HG03457 (cell line): ENCODE results near the gene ZNF300.
"Not testable (repeated sequence)": the region's sequence is repeated elsewhere in the genome, so short reads cannot be mapped to it uniquely, and the experiment has no call there.

Source experiments
- ATAC-seq: cut with Tn5 transposase; IDR thresholded peaks from one replicate; pipeline ENCODE4 v1.9.1; 2021; ENCODE audit warnings: moderate number of reproducible peaks; ENCODE audit not compliant: unreplicated experiment

ZNF300 gene

GRCh38 chr5:150846308-150846653, 58.5 kb downstream of the ZNF300 start, which contains the start of gene IRGM:
Gene IRGM (plus strand): TSS chr5:150846521. CDS start chr5:150848124, 1,603 bp downstream.
- not testable (repeated sequence) for ATAC-seq

DNA sequence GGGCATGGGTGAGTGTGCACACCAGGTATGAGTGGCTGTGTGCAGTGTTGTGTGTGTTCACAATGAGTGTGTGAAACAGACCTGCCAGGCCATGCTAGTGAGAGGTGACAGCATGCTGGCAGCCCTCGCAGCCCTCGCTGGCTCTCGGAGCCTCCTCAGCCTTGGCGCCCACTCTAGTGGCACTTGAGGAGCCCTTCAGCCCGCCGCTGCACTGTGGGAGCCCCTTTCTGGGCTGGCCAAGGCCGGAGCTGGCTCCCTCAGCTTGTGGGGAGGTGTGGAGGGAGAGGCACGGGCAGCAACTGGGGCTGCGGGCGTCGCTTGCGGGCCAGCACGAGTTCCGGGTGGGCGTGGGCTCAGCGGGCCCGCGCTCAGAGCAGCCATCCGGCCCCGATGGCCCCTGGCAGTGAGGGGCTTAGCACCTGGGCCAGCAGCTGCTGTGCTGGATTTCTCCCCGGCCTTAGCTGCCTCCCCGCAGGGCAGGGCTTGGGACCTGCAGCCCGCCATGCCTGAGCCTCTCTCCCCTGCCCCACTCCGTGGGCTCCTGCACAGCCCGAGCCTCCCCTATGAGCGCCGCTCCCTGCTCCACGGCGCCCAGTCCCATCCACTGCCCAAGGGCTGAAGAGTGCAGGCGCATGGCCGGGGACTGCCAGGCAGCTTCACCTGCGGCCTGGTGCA, 59.5 kb downstream of the ZNF300 start:
- not testable (repeated sequence) for ATAC-seq
